ENCODE data around the gene COL6A5.

DNA sequence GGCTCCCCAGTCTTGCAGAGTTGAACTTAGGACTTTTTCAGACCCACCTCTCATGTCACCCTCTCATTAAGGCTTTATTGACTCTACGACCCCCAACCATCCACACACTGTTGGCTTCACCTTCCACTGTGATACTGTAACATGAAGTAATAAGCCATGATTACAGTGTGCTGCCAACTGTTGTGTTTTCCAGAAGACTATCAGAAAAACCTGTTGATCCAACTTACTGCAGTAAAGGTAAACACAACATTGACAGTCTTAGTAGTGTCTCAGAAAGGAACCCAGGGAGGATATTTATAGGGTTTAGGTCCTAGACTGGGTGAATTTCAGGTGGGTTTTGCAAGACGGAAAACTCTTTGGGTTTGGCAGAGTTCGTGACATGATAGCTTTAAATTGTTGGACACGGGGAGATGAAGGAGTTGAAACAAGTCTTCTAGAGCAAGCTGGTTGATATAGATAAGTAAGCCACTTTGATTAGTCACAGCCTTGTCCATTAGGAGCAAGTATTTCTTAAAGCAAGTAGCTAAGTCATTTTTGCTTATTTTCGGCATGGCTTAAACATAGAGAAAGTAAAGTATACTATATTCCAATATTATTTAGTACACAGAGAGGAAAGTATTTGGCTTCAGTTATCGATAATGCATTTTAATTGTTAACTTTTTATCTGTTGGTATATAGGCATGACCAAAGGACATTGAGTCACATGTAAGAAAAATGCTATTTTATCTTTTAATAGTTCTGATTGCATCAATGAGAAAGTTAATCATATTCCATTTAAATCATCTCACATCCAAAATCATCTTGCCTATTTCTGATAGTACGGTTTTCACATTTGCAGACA is 2.4 kb upstream of the COL6A5 start:
- TF ChIP-seq, protein P1, sequence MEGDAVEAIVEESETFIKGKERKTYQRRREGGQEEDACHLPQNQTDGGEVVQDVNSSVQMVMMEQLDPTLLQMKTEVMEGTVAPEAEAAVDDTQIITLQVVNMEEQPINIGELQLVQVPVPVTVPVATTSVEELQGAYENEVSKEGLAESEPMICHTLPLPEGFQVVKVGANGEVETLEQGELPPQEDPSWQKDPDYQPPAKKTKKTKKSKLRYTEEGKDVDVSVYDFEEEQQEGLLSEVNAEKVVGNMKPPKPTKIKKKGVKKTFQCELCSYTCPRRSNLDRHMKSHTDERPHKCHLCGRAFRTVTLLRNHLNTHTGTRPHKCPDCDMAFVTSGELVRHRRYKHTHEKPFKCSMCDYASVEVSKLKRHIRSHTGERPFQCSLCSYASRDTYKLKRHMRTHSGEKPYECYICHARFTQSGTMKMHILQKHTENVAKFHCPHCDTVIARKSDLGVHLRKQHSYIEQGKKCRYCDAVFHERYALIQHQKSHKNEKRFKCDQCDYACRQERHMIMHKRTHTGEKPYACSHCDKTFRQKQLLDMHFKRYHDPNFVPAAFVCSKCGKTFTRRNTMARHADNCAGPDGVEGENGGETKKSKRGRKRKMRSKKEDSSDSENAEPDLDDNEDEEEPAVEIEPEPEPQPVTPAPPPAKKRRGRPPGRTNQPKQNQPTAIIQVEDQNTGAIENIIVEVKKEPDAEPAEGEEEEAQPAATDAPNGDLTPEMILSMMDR (conservative IDR thresholded peaks at IDR 0.05; ENCODE audit: low read depth, low read length) = no peak
- no peak for TF ChIP-seq EZH2 (IDR thresholded peaks at IDR 0.05; ENCODE audit: borderline replicate concordance, low read depth, low read length, poor library complexity, severe bottlenecking)

Measured in A673 (cell line).